HK-2 (cell line): ENCODE results near the gene OTUD1.

ENCODE experiments used
- DNase-seq: peaks from one replicate; pipeline ENCODE4 v3.0.0-alpha.2; 2018; ENCODE audit not compliant: unreplicated experiment

The OTUD1 gene

DNA sequence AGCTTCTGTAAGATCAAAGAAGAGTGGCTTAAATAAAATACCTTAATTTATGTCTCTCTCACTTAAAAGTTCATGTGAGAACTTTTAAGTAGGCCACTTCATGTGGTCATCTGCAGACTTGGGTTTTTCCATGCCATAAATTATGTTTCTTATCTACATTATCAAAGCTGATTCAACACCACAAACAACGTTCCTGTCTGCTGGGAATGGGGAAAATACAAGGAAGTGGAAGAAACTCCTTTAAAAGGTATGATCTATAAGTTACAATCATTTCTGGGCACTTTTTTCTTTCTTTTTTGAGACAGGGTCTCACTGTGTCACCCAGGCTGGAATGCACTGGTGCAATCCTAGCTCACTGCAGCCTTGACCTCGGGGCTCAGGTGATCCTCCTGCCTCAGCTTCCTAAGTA is 16.9 kb upstream of the OTUD1 start:
- DNase-seq, result no peak

DNA sequence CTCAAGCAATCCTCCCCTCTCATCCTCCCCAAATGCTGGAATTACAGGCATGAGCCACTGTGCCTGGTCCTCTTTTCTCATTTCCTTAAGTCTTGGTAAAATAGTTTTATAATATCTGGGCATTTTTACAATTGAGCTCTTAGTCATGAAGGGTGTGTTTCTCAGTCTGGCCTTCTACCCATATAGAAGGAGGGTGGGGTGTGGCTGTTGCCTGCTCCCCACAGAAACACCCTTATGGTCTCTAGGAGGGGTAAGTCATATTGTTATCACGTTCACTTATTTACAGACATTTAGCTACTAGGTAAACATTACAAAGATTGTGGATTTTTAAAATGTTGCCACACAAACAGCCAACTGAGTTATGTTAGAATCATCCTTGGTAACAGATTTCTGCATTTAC is 6.7 kb upstream of the OTUD1 start:
- no peak for DNase-seq

DNA sequence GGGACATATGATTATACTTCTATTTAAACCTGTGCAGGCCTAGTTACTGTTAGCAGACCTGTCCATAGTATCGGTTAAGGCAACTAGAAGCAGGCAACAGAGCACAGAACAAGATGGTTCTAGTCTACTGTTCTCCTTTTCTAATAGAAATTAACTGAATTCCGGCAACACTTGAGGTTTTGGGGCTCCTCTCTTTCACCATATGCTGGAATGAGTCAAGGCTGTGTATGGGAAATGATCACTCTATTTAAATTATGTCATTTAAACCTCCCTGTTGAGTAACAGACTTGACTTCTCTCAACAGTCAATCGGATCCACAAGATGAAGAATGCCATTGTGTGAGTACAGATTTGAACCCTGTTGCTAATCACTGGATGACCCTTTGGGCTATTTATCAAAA is 6.2 kb upstream of the OTUD1 start:
- no peak for DNase-seq

DNA sequence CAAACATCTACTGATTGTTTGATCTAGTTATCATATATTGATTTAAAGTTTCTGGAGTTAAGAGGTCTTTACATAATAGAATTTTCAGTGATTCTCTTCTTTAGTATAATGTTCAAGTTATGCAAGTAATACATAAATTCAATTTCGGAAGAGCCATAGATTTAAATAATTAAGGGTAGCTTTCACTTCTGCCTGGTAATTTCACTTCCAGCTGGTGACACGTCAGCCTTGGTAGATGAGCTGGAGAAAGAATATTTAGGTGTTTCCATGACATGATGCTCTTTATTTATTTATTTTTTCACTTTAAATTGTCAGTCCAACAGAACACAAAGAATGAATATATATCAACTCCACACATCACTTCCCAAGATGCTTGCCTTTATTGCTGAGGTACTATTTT is 5.2 kb upstream of the OTUD1 start:
- DNase-seq, result no peak

DNA sequence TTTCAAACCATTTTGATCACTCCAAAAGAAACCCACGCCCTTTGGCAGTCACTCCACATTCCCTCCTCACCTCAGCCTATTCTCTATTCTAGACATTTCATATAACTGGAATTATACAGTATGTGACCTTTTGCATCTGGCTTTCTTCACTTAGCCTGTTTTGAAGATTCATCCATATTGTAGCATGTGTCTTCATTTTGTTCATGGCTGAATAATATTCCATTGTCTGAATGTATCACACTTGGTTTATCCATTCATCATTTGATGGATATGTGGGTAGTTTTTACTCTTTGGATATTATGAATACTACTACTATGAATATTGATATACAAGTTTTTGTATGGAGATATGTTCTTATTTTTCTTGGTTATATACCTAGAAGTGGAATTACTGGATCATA is 3.5 kb upstream of the OTUD1 start:
- DNase-seq, result no peak

DNA sequence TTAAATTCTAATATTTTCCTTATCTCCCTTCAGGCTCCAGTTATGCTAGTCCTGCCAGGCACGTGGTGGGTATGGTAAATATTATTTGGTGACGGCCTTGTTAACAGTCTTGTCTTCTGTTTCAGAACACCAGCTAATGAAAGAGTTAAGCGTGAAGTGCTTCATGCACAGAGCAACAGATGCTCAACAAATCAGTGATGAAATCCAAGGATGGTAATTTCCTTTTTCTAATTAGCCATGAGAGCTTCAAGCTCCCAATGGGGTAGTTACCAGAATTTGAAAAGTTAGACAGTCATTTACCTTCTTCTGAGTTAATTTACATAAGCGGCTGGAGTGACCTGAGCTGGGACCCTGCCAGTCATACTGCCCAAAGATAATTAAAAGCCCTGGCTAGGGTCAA is 1.9 kb upstream of the OTUD1 start:
- DNase-seq, result no peak

DNA sequence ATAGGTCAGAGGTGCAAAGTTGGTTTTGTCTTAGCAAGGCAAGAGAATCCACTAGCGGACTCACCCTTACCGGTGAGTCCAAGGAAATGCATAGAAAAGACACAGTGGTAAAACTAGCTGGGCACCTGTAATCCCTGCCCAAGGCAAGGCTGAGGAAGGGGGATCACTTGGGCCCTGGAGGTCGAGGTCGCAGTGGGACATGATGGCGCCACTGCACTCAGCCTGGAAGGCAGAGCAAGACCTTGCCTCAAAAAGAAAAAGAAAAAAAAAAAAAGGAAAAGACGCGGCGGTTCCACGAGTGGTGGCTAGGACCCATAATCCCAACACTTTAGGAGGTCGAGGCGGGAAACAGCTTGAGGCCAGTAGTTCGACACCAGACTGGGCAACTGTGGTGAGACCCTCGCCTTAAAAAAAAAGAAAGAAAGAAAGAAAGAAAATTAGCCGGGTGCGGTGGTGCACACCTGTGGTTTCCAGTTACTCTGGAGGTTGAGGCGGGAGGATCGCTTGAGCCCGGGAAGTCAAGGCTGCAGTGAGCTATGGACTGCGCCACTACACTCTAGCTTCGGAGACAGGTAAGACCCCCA is 820 bp upstream of the OTUD1 start:
- no peak for DNase-seq

DNA sequence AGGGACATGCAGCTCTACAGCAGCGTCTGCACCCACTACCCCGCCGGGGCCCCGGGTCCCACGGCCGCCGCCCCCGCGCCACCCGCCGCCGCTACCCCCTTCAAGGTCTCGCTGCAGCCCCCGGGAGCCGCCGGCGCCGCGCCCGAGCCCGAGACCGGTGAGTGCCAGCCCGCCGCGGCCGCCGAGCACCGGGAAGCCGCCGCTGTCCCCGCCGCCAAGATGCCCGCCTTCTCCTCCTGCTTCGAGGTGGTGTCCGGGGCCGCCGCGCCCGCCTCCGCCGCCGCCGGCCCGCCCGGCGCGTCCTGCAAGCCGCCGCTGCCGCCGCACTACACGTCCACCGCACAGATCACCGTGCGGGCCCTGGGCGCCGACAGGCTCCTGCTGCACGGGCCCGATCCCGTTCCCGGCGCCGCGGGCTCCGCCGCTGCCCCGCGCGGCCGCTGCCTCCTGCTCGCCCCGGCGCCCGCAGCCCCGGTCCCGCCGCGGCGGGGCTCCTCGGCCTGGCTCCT is 631 bp downstream of the OTUD1 start:
- DNase-seq, result peak; percentile 35

DNA sequence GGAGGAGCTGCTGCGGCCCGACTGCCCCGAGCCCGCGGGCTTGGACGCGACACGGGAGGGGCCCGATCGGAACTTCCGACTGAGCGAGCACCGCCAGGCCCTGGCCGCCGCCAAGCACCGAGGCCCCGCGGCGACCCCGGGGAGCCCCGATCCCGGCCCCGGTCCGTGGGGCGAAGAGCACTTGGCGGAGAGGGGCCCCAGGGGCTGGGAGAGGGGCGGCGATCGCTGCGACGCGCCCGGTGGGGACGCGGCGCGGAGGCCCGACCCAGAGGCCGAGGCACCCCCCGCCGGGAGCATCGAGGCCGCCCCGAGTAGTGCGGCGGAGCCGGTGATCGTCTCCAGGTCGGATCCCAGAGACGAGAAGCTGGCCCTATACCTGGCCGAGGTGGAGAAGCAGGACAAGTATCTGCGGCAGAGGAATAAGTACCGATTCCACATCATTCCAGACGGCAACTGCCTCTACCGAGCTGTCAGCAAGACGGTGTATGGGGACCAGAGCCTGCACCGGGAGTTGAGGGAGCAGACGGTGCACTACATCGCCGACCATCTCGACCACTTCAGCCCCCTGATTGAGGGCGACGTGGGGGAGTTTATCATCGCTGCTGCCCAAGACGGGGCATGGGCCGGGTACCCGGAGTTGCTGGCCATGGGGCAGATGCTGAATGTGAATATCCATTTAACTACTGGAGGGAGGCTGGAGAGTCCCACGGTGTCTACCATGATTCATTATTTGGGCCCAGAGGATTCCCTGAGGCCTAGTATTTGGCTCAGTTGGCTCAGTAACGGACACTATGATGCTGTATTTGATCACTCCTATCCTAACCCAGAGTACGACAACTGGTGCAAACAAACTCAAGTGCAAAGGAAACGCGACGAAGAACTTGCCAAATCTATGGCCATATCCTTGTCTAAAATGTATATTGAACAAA is 1.4 kb downstream of the OTUD1 start:
- DNase-seq, result peak; percentile 31

DNA sequence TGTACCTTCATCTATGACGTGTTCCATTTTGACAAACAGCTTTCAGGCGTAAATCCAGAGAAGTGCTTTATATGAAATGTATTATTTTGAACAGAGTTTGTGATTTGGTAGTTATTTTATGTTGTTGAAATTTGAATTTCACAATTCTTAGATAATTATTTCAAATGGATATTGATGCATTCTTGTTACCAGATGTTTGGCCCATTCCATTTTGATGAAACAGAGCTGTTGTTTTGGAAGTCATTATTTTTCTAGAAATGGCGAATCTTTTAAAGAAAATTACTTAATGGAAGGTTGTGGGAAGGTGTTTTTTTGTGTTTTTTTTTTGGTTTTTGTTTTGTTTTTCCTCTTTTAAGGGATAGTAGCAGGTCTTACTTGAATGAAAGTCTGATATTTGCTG is 2.4 kb downstream of the OTUD1 start:
- no peak for DNase-seq

DNA sequence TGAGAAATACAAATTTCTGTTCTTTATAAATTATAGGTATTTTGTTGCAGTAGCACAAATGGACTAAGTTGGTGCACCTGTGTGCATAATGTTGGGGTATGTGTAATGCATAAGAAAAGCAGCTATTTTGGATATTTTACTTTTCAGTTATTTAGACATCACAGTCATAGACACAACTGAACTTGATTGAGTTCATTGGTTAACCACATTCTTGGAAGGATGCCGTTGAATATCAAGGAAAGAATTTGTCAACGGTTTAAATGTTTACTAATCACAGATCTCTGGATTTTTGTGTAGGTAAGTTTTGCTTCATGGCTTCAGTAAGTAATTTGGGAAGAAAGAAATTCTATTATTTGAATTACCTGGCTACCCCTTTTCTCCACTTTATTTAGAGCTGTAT is 4.1 kb downstream of the OTUD1 start:
- DNase-seq, result no peak

DNA sequence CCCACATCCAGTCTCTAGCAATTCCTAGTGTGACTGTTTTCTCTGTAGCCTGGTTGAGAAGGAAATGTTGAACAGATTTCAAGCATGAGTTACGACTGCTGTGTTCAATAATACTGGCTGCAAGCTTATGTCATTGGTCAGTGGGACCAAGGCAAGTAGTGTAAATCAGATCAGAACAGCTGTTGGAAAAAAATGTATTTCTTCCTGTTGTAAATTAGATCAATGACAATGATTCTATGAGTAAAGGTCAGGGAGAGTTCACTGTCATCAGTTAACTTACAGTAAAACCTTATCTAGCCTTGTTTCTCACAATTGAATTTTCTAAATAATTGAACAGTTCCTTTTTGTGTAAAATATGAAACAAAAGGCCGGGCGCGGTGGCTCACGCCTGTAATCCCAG is 6.7 kb downstream of the OTUD1 start:
- DNase-seq, result no peak

DNA sequence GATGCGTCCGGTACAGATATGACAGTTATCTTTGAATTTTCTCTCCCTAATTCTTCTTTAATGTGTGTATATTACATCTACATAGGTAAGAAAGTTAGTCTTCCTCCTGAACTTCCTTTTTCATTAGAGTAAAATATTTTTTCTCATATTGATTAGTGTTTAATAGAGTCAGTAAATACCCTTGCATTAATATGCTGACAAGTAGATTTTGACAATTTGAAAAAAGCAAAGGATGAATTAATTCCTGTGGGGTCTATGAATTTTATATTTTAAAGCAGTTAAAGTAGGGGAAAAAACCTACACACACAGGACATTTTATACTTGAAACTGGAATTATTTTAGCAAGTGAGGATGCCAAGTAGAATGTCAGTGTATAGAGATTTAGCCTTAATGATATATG is 9.4 kb downstream of the OTUD1 start:
- DNase-seq, result no peak

DNA sequence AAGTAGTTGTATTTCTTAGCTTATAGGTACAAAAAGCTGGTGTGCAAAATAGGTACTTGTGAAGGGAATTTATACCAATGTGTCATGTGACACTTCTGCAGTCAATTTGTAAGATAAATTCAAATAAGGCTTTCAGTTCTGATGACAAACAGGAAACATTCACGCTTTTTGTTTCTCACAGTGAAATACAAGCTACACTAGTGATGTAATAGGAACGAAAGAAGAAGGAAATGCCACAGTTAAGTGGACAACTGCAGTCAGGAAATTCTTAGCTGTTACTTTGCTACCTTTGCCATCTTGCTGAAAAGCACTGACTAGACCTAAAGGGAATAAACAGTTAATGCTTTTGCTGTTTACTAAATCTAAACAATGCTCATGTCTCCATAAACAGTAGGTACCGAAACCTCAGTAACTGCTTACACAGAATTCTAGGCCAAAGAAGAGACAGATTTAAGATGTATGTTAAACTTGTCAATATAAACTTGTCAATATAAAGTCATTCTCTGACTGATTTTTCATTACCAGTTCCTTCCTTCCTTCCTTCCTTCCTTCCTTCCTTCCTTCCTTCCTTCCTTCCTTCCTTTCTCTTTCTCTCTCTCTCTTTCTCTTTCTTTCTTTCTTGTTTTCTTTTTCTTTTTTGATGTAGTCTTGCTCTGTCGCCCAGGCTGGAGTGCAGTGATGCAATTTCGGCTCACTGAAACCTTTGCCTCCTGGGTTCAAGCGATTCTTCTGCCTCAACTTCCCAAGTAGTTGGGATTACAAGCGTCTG is 10.1 kb downstream of the OTUD1 start:
- no peak for DNase-seq

DNA sequence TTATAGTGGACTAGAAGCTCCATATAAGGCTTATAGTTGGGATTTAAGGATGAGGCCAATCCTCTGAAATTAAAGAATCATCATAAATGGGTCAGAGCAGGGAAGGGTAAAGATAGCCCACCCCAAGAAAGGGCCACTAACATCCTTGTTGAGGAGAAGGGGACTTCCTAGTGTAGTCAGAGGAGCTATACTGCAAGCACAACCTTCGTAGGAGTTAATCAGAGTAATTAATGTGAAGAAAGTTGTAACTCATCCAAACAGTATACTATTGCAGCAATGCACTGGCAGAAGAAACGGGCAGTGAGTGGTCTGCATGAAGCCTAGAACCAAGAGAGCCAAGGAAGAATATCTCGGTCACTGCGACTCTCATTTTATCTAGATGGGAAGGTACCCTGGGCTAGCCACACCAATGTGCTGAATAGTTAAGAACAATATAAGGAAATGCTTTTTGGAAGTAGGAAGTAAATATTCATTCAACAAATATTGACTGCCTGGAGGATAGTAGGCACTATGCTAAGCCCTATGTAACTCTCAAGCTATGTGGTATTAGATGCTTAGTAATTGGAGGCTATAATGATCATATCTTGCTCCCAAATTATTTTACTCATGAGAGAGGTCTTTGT is 13.3 kb downstream of the OTUD1 start:
- DNase-seq, result no peak

DNA sequence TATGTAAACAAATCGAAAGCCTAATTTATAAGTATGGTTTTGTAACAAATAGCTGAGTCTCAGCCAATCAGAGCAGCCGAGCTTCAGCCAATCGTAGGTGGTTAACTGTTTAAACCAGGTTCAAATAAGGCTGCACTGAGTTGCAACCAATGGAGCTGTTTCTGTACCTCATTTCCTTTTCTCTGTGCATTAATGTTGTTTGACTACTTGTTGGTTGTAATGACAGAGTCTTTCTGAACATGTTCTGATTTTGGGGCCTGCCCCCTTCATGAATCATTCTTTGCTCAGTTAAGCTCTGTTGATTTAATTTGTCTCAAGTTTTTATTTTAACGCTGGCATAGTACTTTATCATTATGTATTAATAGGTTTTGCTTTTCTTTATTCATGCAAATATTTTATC is 14.6 kb downstream of the OTUD1 start:
- no peak for DNase-seq

DNA sequence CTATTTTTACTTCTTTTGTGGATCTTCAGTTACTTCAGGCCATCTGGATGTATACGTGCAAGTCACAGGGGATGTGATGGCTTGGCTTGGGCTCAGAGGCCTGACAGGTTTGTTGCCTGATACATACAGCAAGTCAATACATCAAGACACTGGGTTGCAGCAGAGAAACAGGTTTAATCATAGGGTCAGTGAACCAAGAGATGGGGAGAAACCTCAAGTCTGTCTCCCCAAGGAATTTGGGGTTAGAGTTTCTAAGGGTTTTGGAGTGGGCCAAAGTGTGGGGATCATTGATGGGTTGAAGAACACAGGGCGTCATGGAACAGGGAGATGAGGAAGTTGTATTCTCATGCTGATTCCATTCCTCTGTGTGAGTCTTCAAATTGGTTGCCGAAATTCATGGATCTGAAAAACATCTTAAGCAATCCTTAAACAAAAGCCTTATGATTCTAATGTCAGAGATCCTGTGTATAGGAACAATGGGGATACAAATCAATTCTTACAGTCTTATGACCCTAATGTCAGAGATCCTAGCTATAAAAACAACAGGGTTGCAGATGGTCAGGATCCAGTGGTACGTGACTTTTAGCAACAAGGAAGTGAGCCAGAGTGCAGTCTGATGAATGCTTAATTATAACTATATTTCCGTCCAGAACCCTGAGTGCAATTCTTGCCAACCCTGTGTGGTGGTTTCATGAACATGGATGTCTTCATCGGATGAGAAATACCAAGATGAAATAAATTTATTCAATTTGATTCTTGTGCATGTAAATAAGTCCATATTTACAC is 18.9 kb downstream of the OTUD1 start:
- no peak for DNase-seq

DNA sequence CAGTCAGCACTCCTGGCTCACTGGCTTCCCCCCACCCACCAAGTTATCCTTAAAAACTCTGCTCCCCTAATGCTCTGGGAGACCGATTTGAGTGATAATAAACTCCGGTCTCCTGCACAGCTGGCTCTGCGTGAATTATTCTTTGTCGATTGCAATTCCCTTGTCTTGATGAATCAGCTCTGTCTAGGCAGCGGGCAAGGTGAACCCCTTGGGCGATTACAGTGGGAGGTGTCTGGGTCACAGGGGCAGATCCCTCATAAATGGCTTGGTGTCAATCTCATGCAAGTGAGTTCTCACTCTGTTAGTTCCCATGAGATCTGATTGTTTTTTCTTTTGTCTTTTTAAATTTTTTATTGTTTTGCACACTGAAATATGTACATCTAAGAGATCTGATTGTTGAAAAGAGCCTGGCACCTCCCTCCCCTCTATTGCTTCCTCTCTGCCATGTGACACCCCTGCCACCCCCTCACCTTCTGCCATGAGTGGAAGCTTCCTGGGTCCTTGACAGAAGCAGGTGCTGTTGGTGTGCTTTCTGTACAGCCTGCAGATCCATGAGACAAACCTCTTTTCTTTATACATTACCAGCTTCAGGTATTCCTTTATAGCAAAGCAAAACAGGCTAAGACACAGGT is 20.5 kb downstream of the OTUD1 start:
- no peak for DNase-seq

DNA sequence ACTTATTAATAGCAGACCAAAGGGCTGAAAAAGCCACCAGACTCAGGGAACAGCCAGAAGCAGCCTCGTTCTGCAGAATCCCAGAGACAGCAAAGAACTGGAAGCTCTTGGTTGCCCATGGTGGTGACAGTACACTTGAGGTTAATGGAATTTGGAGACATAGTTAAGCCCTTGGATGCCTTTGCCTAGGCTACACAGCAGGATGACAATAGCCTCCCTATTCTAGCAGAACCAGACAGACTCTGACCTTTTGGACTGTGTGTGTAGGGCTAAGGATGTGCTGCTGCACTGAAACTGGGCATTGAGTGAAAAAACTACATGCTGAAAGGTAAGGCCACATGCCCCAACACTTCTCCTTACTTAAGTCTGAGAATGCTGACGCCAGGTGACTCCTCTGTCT is 22.7 kb downstream of the OTUD1 start:
- no peak for DNase-seq

DNA sequence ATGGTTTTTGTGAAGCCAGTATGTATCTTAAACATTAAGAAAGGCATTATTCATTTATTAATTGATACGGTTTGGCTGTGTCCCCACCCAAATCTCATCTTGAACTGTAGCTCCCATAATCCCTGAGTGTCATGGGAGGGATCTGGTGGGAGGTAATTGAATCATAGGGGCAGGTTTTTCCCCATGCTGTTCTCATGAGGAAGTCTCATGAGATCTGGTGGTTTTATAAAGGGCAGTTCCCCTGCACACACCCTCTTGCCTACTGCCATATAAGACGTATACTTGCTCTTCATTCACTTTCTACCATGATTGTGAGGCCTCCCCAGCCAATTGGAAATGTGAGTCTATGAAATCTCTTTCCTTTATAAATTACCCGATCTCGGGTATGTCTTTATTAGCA is 28.1 kb downstream of the OTUD1 start:
- DNase-seq, result no peak

DNA sequence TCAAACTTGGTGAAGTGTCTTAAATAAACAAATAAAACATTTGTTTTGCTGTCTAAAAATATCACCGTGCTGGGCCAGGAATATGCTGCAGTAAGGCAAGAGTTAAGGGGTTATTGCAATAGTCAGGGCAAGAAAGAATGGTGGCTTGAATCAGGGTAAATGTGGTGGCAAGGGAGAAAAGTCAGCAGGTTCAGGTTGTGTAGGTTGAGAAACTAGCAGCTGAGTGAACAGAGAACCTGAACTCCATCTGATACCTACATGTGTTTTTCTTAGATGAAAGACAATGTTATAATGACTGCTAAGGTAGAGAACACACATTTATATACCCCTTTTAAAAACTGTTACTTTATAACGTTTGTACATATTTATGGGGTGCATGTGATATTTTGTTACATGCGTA is 28.7 kb downstream of the OTUD1 start:
- DNase-seq, result no peak
